Fibroblast of peridontal ligament (primary cell): ENCODE measurements around the gene GMPR.

Experiments used
- DNase-seq: peaks from one replicate; pipeline ENCODE4 v3.0.0-alpha.2; 2010; ENCODE audit errors: extremely low read depth

Gene GMPR

GRCh38 chr6:16271428-16271827 is 33.0 kb downstream of the GMPR start:
- DNase-seq, result no peak

DNA sequence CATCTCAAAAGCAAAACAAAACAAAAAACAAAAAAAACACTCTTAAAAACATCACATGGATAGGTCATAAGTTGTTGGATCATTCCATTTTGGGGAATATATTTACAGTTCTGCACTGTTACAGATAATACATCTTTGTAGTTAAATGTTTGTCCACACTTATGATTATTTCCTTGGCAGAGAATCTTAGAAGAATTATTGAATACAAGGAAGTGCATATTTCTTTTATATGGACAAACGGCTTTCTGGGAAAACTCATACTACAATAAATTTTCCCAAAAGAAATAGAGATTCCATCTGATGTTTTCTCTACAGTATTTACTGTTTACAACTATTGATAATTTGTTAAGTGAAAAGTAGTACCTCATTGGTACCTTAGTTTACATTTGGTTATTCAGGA is 33.8 kb downstream of the GMPR start:
- DNase-seq, result no peak

DNA sequence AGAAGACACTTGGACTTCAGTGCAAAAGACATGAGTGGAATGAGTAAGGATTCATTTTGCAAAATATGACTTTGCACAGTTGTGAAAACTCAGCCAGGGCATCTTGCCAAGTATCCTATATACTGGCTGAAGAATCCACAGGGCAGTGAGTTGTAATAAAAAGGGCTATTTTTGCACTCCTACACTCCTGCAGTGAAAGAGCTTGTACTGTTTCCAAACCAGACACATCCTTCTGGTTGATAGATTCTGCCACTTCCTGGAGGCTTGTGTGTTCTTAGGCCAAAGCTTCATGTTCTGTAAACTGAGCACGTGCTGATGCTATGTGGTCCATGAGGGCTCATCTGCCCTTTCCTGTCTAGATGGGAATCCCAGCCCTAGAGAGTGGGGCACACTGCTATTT is 34.9 kb downstream of the GMPR start:
- peak; percentile 36 for DNase-seq

GRCh38 chr6:16274483-16274882 is 36.1 kb downstream of the GMPR start:
- DNase-seq, result no peak

DNA sequence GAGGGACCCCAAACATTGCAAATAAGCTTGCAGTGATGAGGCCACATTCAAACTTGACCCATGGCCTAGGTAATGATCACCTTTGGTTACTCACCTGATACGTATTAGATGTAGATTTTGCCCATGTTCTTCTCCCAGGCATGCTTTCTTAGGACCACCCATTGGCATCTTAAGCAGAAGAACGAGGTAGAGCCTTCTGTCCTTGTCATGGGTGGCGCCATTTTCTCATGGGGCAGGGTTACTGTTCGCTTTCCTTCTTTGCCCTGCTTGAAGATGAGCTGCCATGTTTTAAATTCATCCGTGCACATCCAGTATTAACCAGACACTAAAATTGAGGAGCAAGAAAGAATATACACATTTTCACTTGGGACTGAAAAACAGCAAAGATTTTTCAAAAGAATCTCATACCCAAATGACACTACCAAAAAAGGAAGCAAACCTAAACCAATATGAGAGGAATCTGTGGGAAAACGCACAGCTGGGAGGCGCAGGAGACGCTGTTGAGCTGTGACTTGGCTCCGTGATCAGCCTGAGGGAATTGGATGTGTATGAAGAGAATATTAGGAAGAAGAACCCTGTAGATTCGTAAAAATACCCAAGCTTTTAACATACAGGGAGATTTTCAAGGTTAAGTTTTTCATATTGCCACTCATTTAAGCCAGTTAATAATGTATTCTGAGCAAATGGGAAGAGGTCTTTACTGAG is 36.6 kb downstream of the GMPR start:
- DNase-seq, result no peak

DNA sequence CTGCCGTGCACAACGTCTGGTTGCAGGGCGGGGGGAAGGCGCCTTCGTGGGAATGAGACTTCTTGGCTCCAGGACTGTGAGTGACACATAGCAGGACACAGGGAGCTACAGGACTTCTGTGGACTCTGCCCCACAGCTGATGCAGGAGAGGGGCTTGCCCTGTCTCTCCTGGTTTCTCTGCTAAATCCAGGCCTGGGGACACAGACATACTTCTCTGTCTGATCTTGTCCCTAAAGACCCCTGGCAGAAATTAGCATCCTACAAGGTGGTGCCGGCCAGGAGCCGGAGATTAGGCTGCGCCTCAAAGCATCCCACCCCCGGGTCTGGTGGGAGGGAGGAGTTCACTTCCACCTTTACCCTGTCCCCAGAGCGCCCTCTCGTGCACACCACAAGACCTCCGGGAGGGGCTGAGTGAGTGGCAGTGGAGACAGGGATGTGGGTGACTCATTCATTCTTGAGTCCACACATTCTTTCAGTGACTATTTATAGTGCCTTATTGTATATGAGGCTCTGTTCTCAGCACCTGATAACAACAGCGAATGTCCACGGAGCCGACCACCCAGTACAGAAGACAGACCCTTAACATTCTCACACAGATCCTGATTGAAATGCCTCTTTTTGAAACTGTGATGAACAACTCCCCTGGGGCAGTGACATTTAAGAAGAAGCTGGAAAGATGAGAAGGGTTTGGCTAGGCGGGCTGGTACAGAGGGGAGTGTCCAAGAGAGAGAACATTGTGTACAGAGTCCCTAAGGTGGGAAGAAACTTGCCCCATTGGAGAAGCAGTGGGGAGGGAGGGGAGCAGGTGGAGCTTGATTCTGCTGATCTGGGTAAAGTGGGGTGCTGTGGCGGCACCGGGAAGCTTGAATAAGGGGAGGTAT is 39.0 kb downstream of the GMPR start:
- DNase-seq, result peak; percentile 78

DNA sequence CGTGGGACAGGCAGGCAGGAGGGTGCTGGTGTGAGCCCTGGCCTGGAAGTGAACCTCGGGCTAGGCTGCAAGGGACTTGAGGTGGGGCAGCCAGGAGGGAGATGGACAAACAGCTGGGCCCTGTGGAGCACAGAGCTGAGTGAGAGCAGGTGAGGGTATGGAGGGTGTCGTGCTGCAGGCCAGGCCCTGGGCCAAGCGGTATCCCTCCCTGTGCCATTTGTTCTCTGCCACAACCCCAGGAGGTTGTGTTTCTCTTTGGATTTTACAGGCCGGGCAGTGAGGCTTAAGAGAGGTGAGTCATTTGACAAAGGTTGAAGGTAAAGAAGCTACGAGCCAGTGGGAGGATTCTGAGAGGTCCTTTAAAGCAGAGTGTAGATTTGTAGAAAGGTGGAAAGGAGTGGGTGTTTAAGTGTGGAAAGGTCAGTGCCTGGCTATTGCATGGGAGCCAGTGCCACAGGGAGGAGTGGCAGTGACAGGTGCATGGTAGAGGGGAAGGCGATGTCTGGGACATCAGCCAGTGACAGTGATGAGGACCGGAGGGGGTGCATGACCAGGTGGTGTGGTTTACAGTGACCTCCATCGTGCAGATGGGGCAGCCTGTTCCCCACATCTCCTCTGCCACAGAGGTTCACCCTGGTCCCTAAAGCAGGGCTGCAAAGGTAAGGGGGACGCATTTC is 39.8 kb downstream of the GMPR start:
- no peak for DNase-seq

DNA sequence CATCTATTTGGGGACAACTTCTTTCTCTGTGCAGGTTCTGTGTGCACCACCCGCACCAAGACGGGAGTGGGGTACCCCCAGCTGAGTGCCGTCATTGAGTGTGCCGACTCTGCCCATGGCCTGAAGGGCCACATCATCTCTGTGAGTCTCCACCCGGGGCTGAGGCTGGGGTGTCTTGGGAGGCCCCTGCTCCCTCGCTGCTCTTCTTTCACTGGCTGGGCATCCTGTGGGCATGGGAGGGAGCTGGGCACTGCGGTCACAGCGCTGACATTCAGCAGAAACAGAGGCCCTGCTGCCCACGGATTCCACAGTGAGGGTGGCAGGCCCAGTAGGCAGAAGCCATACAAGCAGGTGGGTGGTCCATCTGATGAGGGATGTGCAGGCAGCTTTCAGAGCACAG is 40.4 kb downstream of the GMPR start:
- DNase-seq, result no peak

DNA sequence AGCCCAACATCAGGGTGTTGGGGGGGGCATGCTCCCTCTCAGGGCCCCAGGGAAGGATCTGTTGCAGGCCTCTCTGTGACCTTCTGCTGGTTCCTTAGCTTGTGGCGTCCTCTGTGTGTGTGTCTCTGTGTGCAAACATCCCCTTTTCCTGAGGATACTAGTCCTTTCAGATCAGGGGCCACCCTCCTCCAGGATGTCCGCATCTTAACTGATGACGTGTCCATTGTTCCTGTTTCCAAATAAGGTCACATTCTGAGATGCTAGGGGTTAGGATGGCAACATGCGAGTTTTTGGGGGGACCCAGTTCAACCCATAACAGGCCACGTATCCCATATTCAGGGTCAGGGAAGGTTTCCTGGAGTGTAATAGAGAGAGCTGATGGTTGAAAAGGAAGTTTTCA is 40.9 kb downstream of the GMPR start:
- DNase-seq, result no peak

GRCh38 chr6:16282370-16282769 is 44.0 kb downstream of the GMPR start:
- no peak for DNase-seq

DNA sequence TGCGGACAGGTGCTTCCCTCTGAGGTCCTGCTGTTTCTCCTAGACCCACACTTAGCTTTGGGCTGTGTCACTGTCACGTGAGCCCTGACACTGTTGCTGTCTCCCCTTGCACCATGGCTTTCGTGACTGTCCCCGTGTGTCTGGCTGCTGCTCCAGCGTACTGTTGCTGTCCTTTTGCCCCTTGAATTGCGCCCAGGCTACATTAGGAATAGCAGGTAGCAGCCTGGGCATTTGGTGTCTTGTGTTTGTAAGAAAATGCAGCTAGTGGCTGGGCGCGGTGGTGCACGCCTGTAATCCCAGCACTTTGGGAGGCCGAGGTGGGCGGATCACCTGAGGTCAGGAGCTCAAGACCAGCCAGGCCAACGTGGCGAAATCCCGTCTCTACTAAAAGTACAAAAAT is 46.1 kb downstream of the GMPR start:
- DNase-seq, result no peak

- DNase-seq, result no peak
Observed at GRCh38 chr6:16285467-16286150, 47.2 kb downstream of the GMPR start.

DNA sequence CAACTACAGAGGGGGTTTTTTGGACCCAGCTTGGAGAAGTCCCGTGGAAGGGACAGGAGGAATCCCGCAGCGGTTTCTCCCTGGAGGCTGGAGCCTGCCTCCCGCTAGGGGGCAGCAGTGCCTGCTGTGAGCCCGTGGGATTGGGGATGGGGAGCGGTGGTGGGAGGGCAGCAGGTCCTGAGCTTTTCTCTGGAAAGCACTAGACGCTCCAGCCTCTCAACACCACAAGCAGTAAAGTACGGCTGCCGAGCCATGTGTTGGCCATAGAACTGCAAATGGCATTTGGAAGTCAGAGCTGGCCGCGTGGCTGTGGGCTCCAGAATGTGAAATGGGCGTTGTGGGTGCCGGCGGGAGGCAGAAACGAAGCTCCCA is 47.8 kb downstream of the GMPR start:
- DNase-seq, result peak; percentile 16

- DNase-seq, result no peak
Observed at GRCh38 chr6:16288163-16288562, 49.8 kb downstream of the GMPR start.

DNA sequence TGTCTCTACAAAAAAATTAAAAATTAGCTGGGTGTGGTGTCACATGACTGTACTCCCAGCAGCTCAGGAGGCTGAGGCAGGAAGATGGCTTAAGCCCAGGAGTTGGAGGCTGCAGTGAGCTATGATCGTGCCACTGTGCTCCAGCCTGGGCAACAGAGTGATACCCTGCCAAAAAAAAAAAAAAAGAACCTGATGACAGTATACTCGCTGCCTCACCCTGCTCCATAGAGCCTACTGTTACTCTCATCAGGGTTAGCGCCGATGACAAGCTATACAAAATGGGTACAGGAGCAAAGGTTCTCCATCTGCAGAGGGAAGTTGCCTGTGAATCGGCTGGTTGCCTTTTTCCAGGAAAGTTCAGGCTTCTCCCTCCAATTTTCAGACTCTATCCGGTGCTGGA is 53.4 kb downstream of the GMPR start:
- no peak for DNase-seq

DNA sequence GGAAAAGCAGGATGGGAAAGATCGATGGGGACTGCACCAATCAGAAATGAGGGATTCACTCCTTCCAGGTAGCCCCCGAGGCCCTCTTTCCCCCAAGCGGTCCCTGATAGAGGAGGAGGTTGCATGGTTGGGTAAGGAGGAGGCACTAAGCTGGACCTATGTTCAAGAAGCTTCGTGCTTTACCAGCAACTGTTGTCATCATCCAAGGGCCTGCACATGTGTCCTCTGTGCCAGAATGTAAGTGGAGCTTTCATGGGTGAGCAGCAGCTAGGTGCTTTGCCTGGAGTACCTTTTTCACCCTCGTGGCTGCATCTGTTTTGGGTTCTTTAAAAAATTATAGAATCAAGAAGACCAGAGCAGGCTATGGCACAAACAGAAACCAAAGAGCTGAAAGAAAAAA is 54.0 kb downstream of the GMPR start:
- DNase-seq, result no peak

GRCh38 chr6:16292942-16293341 is 54.6 kb downstream of the GMPR start:
- DNase-seq, result peak; percentile 9

DNA sequence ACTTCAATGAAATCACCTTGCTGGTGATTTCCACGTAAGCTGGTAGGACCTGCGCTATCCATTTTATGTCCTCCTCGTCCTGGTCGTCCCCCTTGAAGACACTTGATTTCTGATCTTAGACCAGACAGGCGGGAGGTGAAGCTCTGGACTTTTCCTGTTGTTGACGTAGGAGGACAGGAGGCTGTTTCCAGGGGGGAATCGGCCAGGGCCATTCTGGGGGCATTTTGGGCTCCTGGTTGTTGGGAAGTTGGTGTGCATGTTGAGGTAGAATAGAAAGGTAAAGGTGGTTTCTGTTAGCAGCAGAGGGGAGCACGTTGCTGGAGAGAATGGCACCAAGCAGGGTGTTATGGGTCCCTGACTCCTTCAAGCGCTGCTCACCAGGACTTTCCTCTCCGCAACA is 56.0 kb downstream of the GMPR start:
- DNase-seq, result no peak

DNA sequence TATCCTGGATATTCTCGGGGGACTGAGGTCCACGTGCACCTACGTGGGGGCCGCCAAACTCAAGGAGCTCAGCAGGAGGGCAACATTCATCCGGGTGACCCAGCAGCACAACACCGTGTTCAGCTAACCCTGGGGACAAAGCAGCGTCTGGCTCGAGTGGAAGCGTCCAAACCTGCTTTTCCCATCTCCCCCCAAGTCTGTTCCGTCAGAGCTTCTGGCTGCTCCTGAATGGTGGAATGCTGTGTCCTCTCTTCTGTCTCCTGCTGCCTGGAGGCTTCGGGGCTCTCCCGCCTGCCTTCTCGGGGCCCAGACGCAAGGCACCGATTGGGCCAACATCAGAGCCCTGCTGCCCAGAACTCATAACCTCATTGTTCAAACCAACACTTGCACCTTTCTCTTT is 56.7 kb downstream of the GMPR start:
- no peak for DNase-seq

GRCh38 chr6:16295471-16295870 is 57.1 kb downstream of the GMPR start:
- DNase-seq, result no peak

GRCh38 chr6:16296061-16296670 is 57.8 kb downstream of the GMPR start:
- no peak for DNase-seq

GRCh38 chr6:16299861-16300260 is 61.5 kb downstream of the GMPR start:
- no peak for DNase-seq
